Body of pancreas (tissue), 4 donors: ENCODE data around the gene LGR6. TPM values are rescaled to one million over a fixed set of nuclear protein-coding genes. Genes with fewer than 3 reads are reported as not detected.
"Not testable (repeated sequence)": the region's sequence is repeated elsewhere in the genome, so short reads cannot be mapped to it uniquely, and the experiment has no call there.

ENCODE experiments used
- ATAC-seq: fragments of 150-250 bp; one replicate; pipeline ENCODE4 v1.9.1; 2016
- DNase-seq, 4 donors: peaks; one replicate each; pipeline ENCODE4 v3.0.0-alpha.2; 2019
- H3K27ac ChIP-seq, 4 donors: fragments of 200-600 bp; sonication (generic); 1 replicate in 3 of 4; 2 replicates in 1 of 4; pipeline versions ENCODE4 v1.5.1 to v1.6.1; 2016 to 2019; ENCODE audit warnings: mild to moderate bottlenecking in 1 of 4, mixed read lengths in 1 of 4, moderate library complexity in 1 of 4
- H3K27me3 ChIP-seq, 2 donors: fragments of 200-600 bp; sonication (generic); one replicate each; pipeline ENCODE4 v1.6.0; 2016; ENCODE audit warnings: mild to moderate bottlenecking in 1 of 2
- H3K36me3 ChIP-seq, 2 donors: fragments of 200-600 bp; sonication (generic); replicated peaks in 1 of 2; 2 replicates each; pipeline ENCODE4 v1.5.1; 2016; ENCODE audit warnings: low read depth in 2 of 2; ENCODE audit not compliant: insufficient read depth in 1 of 2
- H3K4me1 ChIP-seq: fragments of 200-600 bp; sonication (generic); one replicate; pipeline ENCODE4 v1.6.0; 2016
- H3K4me3 ChIP-seq, 2 donors: fragments of 200-600 bp; sonication (generic); 1 replicate in 1 of 2; 2 replicates in 1 of 2; pipeline ENCODE4 v1.5.1; 2016 to 2019
- H3K9me3 ChIP-seq, 3 donors: fragments of 200-600 bp; sonication (generic); 1 replicate in 2 of 3; 2 replicates in 1 of 3; pipeline ENCODE4 v1.5.1; 2016
- CTCF ChIP-seq, 7 experiments: fragments of 450-650 bp in 4 of 7; fragments of 200-600 bp in 3 of 7; sonication (generic) in 3 of 7; IDR thresholded peaks; one replicate each; pipeline ENCODE4 v1.5.1; 2016 to 2019; ENCODE audit warnings: antibody characterized with exemption in 7 of 7
- POLR2A ChIP-seq, 3 donors: fragments of 450-650 bp; IDR thresholded peaks; one replicate each; pipeline ENCODE4 v1.6.1; 2016; ENCODE audit warnings: antibody characterized with exemption in 3 of 3, mild to moderate bottlenecking in 2 of 3
- WGBS, 2 donors: methylation state at CpG; one replicate each; pipeline ENCODE4 v1.1.5; 2017; 5-methylcytosine and 5-hydroxymethylcytosine counted together
- intact Hi-C: fragments of 100-400 bp; cut with DNase I; formaldehyde crosslinking; loops from one replicate; pipeline ENCODE4 v1.15.1; 2023
- total RNA-seq, 2 donors: library from RNA; depleted of rRNA; stranded (reverse); fragments of >200 nt; gene quantifications; one replicate each; pipeline ENCODE4 v1.1.0, GENCODE V29; 2016

The LGR6 gene
- total RNA-seq, 2 donors from 2014 or later: 0.52 TPM; not detected in 1

- H3K27ac ChIP-seq: no peak overlapping the region
- no peak overlapping the region for H3K4me3 ChIP-seq
- WGBS, 2 donors: 67 to 73% methylated on average over 8 of the region's 8 CpGs
- intact Hi-C loops: no loop called here
- ATAC-seq (no peak), DNase-seq (no peak)
- H3K27me3 ChIP-seq: no peaks in the 10 kb centered on the region
- H3K36me3 ChIP-seq: no peaks in the 10 kb centered on the region
- TF ChIP-seq POLR2A (IDR thresholded peaks at IDR 0.05) (no peak), CTCF (IDR thresholded peaks at IDR 0.05) (no peak)
- no peaks in the 10 kb centered on the region for H3K9me3 ChIP-seq
- no peaks in the 10 kb centered on the region for H3K4me1 ChIP-seq
Observed at GRCh38 chr1:202254454-202255252, 61.1 kb downstream of the LGR6 start.

DNA sequence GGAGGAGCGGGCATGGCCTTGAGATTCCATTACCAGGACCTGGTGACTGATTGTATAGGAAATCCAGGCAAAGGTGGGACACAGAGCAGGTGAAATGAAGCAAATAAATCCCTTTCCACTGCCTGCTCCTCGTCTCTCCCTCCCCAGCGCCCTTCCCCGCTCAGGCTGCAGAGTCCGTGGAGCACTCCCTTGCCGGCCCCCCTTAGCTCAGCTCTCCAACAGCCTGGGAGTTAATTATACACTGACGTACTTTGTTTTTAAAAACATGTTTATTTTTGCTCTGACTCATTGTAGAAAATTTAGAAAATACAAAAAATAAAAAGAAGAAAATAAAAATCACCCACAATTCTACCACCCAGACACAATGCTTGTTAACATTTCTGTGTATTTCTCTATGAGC lies 61.7 kb downstream of the LGR6 start:
- no peaks in the 10 kb centered on the region for H3K4me1 ChIP-seq
- no peaks in the 10 kb centered on the region for H3K9me3 ChIP-seq
- WGBS, 2 donors: 37 to 42% methylated on average over 7 of the region's 7 CpGs
- H3K4me3 ChIP-seq: no peak overlapping the region
- intact Hi-C loops: no loop called here
- no peak overlapping the region for H3K27ac ChIP-seq
- no peak for TF ChIP-seq POLR2A (IDR thresholded peaks at IDR 0.05)
- TF ChIP-seq CTCF (IDR thresholded peaks at IDR 0.05): no peak
- H3K27me3 ChIP-seq: no peaks in the 10 kb centered on the region
- DNase-seq: no peak
- no peak for ATAC-seq
- H3K36me3 ChIP-seq: no peaks in the 10 kb centered on the region

DNA sequence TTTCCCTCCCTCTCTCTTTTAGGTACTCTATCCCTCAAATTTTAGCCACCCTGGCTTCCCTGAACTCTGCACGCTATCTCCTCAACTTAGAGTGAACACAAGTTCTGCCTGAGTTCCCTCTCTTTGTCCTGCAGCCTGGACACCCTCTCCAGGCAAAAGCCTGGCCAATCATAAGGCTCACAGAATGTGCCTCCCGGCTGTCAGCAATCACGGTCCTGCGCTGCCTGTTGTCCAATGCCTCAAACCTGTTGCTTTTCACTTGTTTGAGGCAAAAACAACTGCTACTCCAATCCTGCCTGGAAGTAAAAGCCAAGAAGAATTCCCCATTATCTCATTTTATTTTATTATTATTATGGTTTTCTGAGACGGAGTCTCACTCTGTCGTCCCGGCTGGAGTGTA lies 66.1 kb downstream of the LGR6 start:
- H3K27ac ChIP-seq: no peak overlapping the region
- 73 to 79% methylated on average over 7 of the region's 7 CpGs for WGBS, 2 donors
- H3K9me3 ChIP-seq: no peaks in the 10 kb centered on the region
- ATAC-seq (no peak), DNase-seq (no peak)
- no peaks in the 10 kb centered on the region for H3K36me3 ChIP-seq
- no peaks in the 10 kb centered on the region for H3K27me3 ChIP-seq
- TF ChIP-seq CTCF (IDR thresholded peaks at IDR 0.05): no peak
- no peak for TF ChIP-seq POLR2A (IDR thresholded peaks at IDR 0.05)
- intact Hi-C loops: no loop called here
- H3K4me1 ChIP-seq: no peaks in the 10 kb centered on the region
- no peak overlapping the region for H3K4me3 ChIP-seq

DNA sequence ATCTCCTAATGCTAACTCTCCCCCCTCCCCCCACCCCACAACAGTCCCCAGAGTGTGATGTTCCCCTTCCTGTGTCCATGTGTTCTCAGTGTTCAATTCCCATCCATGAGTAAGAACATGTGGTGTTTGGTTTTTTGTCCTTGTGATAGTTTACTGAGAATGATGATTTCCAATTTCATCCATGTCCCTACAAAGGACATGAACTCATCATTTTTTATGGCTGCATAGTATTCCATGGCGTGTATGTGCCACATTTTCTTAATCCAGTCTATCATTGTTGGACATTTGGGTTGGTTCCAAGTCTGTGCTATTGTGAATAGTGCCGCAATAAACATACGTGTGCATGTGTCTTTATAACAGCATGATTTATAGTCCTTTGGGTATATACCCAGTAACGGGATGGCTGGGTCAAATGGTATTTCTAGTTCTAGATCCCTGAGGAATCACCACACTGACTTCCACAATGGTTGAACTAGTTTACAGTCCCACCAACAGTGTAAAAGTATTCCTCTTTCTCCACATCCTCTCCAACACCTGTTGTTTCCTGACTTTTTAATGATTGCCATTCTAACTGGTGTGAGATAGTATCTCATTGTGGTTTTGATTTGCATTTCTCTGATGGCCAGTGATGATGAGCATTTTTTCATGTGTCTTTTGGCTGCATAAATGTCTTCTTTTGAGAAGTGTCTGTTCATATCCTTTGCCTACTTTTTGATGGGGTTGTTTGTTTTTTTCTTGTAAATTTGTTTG lies 67.8 kb downstream of the LGR6 start:
- 81 to 94% methylated on average over 3 to 4 of the region's 4 CpGs for WGBS, 2 donors
- H3K4me1 ChIP-seq, H3K27ac ChIP-seq, ATAC-seq, H3K4me3 ChIP-seq, H3K9me3 ChIP-seq, intact Hi-C loops, H3K36me3 ChIP-seq, H3K27me3 ChIP-seq, DNase-seq: not testable (repeated sequence)

DNA sequence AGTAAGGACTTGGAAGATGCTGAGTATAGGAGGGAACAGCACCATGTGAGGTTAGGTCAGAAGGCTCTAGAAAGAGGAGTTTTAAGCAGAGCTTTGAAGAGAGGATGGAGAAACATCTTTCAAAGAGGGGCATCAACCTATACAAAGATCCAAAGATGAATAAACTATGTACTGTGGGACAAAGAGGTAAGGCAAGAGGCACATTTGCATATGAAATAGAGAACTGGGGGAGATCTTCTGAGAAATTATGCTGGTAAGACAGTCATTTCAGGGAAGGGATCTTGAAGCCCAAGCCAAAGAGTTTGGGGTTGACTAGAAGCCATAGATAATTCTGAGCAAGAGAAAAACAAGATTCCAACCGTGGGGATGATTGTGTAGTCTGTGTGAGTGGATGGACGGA lies 70.0 kb downstream of the LGR6 start:
- no peak for TF ChIP-seq CTCF (IDR thresholded peaks at IDR 0.05)
- TF ChIP-seq POLR2A (IDR thresholded peaks at IDR 0.05): no peak
- no peak for ATAC-seq
- Histone ChIP-seq H3K27me3 (no peaks in the 10 kb centered on the region), H3K4me3 (no peak overlapping the region), H3K4me1 (no peaks in the 10 kb centered on the region), H3K9me3 (no peaks in the 10 kb centered on the region), H3K36me3 (no peaks in the 10 kb centered on the region), H3K27ac (no peak overlapping the region)
- DNase-seq: no peak
- 20 to 37% methylated on average over 2 of the region's 2 CpGs for WGBS, 2 donors
- intact Hi-C loops: no loop called here
